C4-2B (cell line): Measurements from ENCODE around the gene XPNPEP2.

Experiments
- CTCF ChIP-seq: fragments of 450-650 bp; conservative IDR thresholded peaks from 2 replicates; pipeline ENCODE4 v1.5.1; 2017; ENCODE audit warnings: mild to moderate bottlenecking
- ZFX ChIP-seq: fragments of 450-650 bp; IDR thresholded peaks from 2 replicates; pipeline ENCODE4 v1.6.1; 2017

GRCh38 chrX:129769467-129770154 lies 30.8 kb downstream of the XPNPEP2 start:
- TF ChIP-seq CTCF: no peak
- TF ChIP-seq ZFX: no peak
